Right ventricle myocardium superior (tissue), 1 donor: ENCODE measurements around the gene CD82. TPM values are rescaled to one million over a fixed set of nuclear protein-coding genes. Genes with fewer than 3 reads are reported as not detected.

Source experiments
- ATAC-seq: fragments of 200-7000 bp; cut with Tn5 transposase; one replicate; pipeline ENCODE4 v1.9.1; 2020; ENCODE audit warnings: mild to moderate bottlenecking; ENCODE audit not compliant: poor library complexity
- DNase-seq: peaks from one replicate; pipeline ENCODE4 v3.0.0-alpha.2; 2020
- intact Hi-C: fragments of 100-400 bp; cut with DNase I; formaldehyde crosslinking; loops from one replicate; pipeline ENCODE4 v1.11.2; 2022
- total RNA-seq: library from RNA; stranded (reverse); fragmentation: NEBNext Ultra II Directional; extraction: Animal tissue kit (Norgen Biotek cat#: 25700); gene quantifications from one replicate; pipeline ENCODE4 v1.2.1, GENCODE V29; 2021
- donor health status: DM: no; HTN: yes; CAD: no; lungs with severe emphysema.

CD82 gene
- total RNA-seq, 1 donor from 2014 or later, result 54.6 TPM

DNA sequence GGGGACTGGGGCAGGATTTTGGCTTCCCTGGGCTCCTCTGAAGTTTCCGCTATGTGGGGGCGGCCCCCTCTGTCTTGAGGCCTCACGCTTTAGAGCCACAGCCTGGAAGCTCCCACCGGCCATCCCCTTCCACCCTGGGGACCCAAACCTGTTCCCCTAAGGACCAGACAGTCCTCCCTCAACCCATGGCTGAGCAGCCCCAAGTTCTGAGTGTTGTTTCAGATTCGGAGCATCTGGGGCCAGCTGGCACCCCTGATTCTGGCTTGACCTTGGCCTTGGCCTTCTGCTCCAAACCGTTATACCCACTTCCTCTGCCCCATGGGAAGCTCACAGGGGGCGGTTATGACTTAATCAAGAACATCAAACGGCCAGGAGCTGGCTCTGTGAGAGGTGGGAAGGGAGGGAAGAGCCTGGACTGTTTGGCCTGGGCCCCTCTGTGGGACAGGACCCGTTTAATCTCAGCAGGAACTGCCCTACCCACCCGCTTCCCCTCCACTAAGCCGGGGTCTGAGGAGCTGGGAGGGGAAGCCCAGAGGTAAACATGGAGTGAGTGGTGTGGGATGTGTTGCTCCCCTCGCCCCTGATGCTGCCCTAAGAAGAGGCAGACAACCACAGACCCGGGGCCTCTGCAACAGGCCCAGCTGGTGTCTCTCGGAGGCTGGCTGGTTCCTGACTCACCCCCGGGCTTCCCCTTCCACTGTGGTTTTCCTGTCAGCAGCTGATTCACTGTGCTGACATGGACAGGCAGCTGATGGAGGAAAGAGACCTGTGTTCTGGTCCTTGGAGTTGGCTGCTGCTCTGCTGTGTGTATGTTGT is 3.4 kb downstream of the CD82 start:
- intact Hi-C loops, result no loop called here
- ATAC-seq, result no peak

DNA sequence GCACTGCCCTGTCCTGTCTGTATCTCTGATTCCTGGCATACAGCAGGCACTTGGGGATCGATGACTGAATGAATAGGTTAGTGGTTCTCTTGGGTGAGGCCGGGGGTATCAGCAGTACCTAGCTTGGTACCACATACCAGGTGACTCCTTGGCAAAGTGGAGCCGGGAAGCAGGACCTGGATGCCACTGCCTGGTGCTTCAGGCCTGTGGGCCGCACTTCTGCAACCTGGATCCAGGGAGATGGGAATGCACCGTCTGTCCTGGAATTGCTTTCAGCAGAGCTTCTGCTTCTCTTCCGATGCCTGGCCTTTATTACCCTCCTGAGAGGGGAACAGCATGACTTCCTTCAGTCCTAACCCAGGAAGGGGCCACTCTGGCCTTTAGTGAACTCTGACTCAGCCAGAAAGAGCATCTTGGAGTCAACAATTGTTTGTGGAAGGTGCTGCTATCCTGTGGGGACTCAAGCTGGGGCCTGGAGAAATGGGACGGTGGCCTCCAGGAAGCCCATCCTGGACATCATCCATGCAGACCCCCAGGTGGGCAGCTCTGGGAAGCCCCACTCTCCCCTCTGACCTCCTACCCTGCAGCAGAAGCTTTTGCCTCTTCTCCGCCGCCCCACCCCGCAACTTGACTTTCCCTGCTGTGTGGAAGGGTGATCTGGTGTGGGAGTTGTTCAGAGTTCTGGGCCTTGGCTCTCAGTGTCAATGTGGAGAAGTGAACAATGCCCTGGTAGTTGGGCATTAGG is 5.1 kb downstream of the CD82 start:
- ATAC-seq, result no peak
- DNase-seq, result no peak
- intact Hi-C loops, result no loop called here

More for the DNA sequence above, 3.4 kb downstream of the CD82 start:
- DNase-seq, result peak; percentile 83

DNA sequence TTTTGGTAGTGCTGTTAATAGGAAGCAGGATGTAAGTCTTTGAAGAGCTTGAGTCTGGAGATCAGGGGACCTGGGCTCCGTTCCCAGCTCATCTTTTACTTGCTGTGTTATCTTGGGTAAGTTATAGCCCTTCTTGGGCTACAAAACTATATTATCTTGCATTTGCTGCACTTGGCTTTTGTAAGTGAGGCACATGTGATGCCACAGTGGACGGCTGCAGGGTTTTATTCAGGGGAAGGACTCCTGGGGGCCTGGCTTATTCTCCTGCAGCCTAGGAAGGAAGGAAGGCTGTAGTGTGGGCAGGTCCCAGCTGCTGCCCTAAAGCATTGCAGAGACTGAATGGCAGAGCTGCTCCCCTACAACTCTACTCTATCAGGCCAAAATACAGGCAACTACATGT is 6.4 kb downstream of the CD82 start:
- DNase-seq, result no peak
- intact Hi-C loops, result no loop called here
- no peak for ATAC-seq

DNA sequence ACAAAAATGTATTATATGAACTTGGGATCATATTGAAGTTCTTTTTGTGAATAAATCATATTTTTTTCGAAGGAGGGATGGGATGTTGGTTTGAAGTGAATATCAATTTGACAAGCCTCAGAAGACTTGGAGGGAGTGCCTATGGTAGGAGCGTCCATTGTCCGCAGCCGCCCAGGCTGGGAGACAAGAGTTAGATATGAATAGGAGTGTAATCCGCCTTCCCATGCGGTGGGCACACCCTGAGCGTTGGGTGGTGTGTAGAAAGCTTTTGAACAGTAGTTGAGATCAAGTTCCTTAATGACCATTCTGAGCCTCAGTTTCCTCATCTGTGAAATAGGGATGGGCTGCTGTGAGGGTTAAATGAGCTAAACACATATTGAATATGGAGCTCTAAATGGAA is 7.0 kb downstream of the CD82 start:
- no peak for DNase-seq

DNA sequence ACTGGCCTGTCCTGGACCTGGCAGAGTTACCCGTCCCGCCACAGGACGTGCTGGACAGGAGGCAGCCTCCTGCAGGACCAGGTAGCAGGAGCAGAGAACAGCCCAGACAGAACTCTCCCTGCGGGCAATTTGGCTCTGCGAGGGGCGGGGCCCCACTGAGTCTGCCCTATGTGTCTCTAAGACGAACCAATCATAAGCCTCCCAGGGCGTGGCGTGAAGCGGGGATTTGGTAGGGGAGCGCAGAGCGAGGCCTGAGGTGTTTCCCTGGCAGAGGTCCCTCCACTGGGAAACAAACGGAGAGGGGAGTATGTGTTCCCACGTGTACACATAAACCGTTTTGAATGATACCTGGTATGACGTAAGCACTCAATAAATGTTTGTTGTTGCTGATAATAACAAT is 7.4 kb downstream of the CD82 start:
- ATAC-seq (no peak), DNase-seq (no peak)
- intact Hi-C loops, result no loop called here

More for the DNA sequence above, 7.0 kb downstream of the CD82 start:
- intact Hi-C loops, result no loop called here
- ATAC-seq, result no peak

DNA sequence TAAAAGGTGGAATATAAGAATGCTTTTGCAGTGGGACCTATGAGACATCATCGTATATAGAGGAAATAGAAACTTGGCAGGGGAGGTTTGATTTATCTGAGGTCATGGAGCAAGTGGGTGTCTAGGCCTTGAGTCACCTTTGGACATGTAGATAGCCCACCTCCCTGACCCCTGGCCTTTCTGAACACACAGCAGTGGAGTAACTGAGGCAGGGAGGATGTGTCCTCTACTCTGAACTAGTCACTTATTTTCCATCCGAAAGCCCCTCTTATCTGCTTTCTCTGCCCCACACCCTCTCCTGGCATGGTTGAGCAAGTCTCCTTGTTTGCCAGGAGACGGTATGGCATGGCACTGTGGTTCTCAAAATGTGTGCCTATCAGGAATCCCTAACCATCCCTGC is 7.9 kb downstream of the CD82 start:
- ATAC-seq (no peak), DNase-seq (no peak)
- intact Hi-C loops, result no loop called here

DNA sequence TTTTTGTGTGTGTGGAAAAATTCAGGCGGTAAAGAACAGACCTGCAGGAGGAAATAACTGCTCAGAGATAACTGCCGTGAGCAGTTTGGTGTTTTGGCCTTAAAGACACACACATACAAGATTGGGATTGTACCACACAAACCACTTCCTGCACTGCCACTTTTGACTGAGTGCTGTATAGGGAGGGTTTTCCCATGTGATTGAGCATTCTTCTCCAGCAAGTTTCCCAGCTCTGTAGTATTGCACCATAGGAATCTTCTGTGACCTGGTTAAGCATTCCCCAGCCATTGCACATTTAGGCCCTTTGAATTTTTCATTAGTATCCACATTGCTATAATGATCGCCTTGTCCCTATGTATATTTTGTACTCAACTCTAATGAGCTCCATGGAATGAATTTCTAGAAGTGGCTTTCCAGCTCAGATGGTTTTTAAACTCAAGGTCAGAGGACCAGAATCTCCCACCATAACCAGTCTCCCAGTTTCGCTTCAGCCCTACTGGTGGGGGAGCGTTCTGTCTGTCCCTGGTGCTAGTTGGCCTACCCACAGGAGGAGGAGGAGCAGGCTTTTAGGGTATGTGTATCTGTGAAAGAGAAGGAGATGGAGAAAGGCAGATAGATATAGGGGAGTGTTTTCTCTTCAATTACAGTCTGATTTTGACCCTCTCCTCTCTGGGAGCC is 9.3 kb downstream of the CD82 start:
- intact Hi-C loops, result no loop called here
- ATAC-seq (no peak), DNase-seq (no peak)

DNA sequence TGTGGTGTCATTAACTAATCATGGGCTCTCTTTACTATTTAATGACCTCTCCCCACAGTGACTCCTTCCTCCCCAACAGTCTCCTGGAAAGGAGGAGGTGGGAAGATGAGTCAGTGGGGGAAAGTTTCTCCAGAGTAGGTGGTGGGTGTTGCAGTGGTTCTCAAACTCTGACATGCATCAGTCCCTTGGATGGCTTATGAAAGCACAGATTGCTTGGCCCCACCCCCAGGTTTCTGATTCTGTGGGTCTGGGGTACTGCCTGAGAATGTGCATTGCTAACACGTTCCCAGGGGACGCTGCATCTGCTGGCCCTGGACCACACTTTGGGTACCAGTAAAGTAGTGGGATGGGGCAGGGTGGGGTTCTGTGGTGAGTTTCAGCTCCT is 9.8 kb downstream of the CD82 start:
- DNase-seq (no peak), ATAC-seq (no peak)
- intact Hi-C loops, result no loop called here

DNA sequence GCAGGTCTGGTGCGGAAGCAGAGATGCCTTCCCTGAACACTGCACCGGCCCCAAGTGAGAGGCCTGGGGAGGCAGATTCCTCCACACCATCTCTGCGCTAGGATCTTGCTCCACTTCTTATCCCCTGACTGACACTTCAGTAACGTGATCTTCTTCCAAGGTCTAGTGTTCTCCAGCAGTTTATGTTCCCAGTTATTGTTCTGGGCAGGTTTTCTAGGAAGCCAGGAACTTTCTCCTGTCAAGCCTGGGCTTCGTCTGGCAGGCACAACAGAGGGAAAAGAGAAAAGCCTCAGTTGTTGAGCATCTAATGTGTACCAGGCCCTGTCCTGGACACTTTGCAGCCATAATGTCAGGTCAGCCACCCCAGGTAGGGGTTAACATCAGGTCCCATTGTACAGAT is 10.5 kb downstream of the CD82 start:
- ATAC-seq, result no peak
- no peak for DNase-seq
- intact Hi-C loops, result no loop called here

DNA sequence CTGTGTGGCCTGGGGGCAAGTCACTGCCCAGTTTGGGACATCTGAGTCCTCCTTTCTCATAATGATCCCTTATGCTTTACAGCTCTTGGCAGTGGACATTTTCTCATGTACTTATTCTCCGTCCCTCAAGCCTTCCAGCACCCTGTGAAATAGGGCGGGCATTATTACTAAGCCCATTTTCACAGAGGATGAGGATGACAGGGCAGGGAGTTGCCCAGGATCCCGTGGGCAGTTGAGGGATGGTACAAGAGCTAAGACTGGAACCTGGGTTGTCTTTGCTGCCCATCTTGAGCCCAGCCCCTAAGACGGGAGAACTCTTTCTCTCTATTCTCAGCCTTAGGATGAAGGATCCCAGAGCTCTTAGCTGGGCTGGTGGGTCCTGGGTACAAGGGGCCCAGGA is 11.2 kb downstream of the CD82 start:
- intact Hi-C loops, result no loop called here
- DNase-seq (no peak), ATAC-seq (no peak)

DNA sequence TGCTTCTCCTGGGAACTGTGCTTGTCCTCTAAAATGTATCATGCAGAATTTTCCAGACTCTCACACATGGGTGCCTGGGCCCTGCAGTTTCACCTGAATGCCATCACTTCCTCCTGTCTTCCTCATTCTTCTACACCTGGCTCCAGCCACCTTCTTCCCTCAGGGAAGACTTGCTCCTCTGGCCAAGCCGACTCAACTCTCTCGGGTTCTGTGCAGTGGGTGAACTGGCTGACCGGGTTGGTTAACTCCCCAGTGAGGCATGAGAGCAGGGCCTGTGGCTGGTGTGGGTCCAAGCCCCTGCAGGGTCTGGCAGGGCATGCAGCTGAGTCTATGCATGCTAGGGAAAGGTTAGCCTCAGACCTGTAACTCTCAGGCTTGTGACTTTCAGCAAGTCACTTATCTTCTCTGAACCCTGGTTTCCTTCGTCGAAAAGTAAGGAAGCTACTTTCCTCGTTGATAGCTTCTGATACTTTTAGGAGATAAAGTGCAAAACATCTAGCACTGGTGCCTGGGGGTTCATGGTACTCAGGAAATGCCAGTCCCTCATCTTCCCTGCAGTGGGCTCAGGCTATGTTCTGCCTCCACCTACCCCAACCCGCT is 11.9 kb downstream of the CD82 start:
- ATAC-seq (no peak), DNase-seq (no peak)
- intact Hi-C loops, result no loop called here

DNA sequence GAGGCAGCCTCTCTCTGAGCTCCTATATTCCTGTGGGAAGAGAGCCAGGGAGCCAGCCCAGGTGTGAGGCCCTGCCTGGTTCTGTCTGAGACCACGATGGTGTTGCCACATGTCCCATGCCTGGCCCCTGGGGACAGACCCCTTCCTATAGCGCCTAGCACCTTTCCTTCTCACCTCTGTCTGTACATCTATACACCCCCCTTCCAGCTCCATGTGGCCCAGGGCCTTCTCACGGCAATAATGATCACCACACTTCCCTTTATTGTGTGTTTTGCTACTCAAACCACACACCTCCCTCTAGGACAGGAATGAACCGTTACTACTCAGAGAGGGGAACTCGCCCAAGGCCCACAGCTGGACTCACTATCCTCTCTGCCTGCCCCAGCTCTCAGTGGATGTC is 12.8 kb downstream of the CD82 start:
- DNase-seq, result no peak
- no peak for ATAC-seq
- intact Hi-C loops, result no loop called here

DNA sequence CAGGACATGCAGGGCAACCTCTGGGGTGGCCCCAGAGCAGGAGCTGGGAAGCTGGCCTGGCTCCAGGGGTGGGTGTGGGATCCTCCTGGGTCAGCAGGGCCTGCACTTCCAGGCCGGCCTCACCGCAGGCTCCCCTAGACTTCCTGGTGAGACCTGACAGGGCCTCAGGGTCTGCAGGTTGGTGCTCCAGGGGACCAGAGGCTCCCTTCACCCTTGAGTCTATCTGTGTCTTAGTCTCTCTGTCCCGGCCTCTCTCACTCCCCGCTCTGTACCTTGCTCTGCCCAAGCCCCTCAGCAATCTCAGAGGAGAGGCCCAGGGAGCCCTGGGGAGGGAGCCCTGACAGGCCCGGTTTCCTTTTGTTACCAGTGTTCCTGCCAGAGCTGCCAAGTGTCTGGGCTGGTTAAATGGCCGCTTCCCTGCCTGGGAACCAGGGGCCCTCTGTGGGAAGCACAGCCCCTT is 13.9 kb downstream of the CD82 start:
- intact Hi-C loops, result no loop called here
- peak; percentile 50 for ATAC-seq
- peak; percentile 56 for DNase-seq

DNA sequence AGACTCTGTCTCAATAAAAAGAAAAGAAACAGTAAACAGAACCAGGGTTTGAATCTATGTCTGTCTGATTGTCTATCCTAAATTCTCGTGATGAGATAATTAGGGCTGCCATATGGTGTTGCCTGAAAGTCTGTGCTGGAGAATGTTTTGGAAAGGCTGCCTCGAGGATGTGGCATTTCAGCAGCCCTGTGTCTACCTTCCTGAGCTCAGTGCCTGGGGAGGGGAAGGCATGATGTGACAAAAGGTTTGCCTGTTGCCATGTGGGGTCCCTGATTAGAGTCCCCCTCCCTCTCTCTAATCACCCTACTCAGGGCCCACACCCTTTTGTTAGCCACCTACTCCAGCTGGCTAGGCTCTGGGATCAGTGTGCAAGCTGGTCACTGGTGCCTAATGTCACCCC is 15.2 kb downstream of the CD82 start:
- ATAC-seq, result no peak
- DNase-seq, result no peak
- intact Hi-C loops, result no loop called here

DNA sequence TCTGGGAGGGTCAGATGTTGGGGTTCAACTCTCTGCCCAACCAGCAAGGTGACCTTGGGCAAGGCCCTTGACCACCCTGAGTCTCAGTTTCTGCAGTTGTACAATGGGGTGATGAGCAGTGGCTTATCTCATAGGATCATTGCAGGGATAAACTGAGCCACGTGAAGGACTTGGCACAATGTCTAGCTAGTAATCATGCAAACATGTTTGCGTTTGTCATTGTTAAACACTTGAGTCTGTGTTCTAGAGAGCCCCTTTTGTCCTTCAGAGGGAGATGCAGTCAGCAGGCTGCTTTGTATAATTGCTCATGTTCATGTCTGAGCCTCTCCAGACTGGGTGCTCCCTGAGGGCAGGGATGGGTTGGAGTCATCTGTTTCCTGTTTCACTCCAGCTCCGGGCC is 15.8 kb downstream of the CD82 start:
- ATAC-seq (no peak), DNase-seq (no peak)
- intact Hi-C loops, result no loop called here

DNA sequence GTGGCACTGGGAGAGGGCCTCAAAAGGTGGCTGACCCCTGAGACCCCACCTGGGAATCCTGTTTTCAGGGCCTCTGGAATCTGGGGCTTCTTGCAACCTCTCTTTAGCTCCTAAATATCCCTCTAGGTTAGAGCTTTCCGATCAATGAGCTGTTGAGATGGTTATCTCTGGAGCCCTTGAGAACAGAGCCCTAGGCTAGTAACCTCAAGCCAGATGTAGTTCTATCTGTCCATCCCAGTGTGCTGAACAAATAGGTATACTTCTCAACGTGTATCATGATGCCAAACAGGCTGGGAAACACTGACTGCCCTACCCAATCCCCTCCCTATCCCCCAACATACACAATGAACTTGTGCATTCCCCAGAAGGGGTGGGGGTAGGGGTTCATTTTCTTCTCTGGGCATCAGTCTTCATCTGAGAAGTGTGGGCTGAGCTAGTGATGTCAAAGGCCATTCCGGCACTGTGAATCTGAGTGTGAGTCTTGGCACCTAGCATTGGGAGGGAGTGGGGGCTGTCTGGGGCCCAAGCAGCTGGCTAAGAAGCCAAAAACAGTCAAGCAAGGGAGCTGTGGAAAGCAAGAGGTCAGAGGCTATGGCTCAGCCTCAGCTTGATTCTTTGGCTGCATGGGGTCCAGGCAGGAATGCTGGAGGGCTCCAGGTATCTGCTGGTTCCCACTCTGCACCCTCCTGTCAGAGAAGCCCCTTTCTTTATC is 17.3 kb downstream of the CD82 start:
- intact Hi-C loops, result no loop called here
- DNase-seq, result no peak
- ATAC-seq, result no peak

DNA sequence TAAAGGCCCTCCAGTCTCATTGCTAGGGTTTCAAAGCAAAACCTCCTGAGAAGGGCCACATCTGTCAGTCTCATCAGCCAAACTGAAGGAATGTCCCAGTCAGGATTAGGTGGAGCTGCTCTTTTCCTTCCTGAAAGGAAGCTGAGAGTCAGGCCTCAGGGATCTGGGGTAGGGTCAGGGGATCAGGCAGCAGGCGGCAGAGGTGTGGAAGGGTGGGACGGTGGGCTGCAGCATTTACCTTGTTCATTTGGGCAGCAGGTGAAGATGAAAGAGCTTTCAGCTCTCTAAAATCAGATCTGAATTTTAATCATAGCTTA is 17.8 kb downstream of the CD82 start:
- intact Hi-C loops, result no loop called here
- ATAC-seq (no peak), DNase-seq (no peak)

DNA sequence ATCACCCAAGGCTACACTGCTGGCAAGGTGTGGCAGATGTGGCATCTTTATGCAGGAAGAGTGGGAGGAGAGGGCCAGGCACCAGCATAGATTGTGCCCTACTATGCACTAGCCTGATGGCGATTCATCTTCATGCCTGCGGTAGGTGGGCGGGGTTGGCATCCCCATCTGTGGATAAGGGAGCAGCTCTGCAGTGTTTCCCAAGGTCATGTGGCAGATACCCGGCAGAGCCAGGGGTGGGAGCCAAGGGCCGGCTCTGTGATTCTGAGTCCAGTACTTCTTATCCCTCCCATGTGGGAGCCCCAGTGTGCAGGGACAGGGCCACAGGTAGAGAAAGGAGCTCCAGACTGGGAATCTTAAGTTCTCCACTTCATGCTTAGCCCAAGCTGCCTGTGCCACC is 20.0 kb downstream of the CD82 start:
- ATAC-seq (peak; percentile 70), DNase-seq (no peak)
- intact Hi-C loops, result no loop called here

DNA sequence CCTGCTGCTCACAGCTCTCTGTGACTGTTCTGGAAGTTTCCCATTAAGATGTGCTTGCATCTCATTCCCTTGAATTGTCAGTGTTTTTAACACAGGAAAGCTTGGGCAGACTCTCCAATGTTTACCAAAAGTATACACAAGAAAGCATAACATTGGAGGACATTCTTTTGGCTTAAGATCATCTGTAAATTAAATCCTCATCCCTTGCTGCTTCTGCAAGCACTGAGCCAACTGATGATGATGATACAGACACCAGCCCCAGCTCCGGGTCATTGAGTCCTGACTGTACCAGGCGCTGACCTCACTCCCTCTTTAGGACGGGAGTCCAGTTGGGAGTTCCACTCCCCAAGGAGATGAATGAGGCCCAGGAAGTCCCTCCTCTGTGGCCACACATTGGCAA is 23.8 kb downstream of the CD82 start:
- ATAC-seq (no peak), DNase-seq (no peak)
- intact Hi-C loops, result no loop called here
